KMS-11 (cell line): ENCODE results near the gene ZBTB43.

Experiments
- H2AFZ ChIP-seq: fragments of 200-600 bp; sonication (generic); 2 replicates; pipeline ENCODE4 v1.6.1; 2016; ENCODE audit warnings: antibody characterized with exemption, mixed run types, low read depth
- H3K27ac ChIP-seq: fragments of 200-600 bp; sonication (generic); 2 replicates; pipeline ENCODE4 v1.6.1; 2016; ENCODE audit warnings: mild to moderate bottlenecking, mixed run types
- H3K27me3 ChIP-seq: fragments of 200-600 bp; sonication (generic); 2 replicates; pipeline ENCODE4 v1.6.1; 2017; ENCODE audit warnings: mild to moderate bottlenecking, low read depth, mixed run types, moderate library complexity; ENCODE audit not compliant: insufficient read depth
- H3K36me3 ChIP-seq: fragments of 200-600 bp; sonication (generic); 2 replicates; pipeline ENCODE4 v1.6.1; 2017; ENCODE audit warnings: mild to moderate bottlenecking, mixed run types; ENCODE audit not compliant: insufficient read depth
- H3K4me1 ChIP-seq: fragments of 200-600 bp; sonication (generic); 2 replicates; pipeline ENCODE4 v1.6.1; 2016; ENCODE audit warnings: mild to moderate bottlenecking, low read depth, mixed run types; ENCODE audit not compliant: poor library complexity, severe bottlenecking
- H3K4me2 ChIP-seq: fragments of 200-600 bp; sonication (generic); 2 replicates; pipeline ENCODE4 v1.7.0; 2016; ENCODE audit warnings: mild to moderate bottlenecking, mixed run types
- H3K4me3 ChIP-seq: fragments of 200-600 bp; sonication (generic); IDR thresholded peaks from 2 replicates; pipeline ENCODE4 v1.6.1; 2017; ENCODE audit warnings: low read depth, low read length, mixed read lengths; ENCODE audit not compliant: insufficient read depth
- H3K79me2 ChIP-seq: fragments of 200-600 bp; sonication (generic); 2 replicates; pipeline ENCODE4 v1.6.1; 2016; ENCODE audit warnings: low read depth, mixed run types; ENCODE audit not compliant: insufficient read depth
- H3K9ac ChIP-seq: fragments of 200-600 bp; sonication (generic); 2 replicates; pipeline ENCODE4 v1.6.1; 2016; ENCODE audit warnings: mild to moderate bottlenecking, mixed run types
- H4K20me1 ChIP-seq: fragments of 200-600 bp; sonication (generic); 2 replicates; pipeline ENCODE4 v1.6.1; 2016; ENCODE audit warnings: mild to moderate bottlenecking, mixed run types; ENCODE audit not compliant: insufficient read depth
- TF ChIP-seq, protein P1 (sequence below): fragments of 200-600 bp; sonication (generic); conservative IDR thresholded peaks from 2 replicates; pipeline ENCODE4 v1.6.1; 2017; ENCODE audit warnings: low read depth, mild to moderate bottlenecking, antibody characterized with exemption, low read length, moderate library complexity, mixed read lengths

Gene ZBTB43

GRCh38 chr9:126827227-126827626 lies 22.4 kb downstream of the ZBTB43 start:
- Histone ChIP-seq H3K4me2 (no peak overlapping the region), H3K9ac (no peak overlapping the region), H2AFZ (no peak overlapping the region), H3K4me1 (peaks cover 12% of the 10 kb centered on the region), H3K27me3 (no peaks in the 10 kb centered on the region), H3K27ac (no peak overlapping the region), H3K4me3 (no peak overlapping the region), H4K20me1 (no peaks in the 10 kb centered on the region), H3K36me3 (no peaks in the 10 kb centered on the region), H3K79me2 (peaks cover 4% of the 10 kb centered on the region; the same call in 1 of the 2 replicates)
- TF ChIP-seq, protein P1, sequence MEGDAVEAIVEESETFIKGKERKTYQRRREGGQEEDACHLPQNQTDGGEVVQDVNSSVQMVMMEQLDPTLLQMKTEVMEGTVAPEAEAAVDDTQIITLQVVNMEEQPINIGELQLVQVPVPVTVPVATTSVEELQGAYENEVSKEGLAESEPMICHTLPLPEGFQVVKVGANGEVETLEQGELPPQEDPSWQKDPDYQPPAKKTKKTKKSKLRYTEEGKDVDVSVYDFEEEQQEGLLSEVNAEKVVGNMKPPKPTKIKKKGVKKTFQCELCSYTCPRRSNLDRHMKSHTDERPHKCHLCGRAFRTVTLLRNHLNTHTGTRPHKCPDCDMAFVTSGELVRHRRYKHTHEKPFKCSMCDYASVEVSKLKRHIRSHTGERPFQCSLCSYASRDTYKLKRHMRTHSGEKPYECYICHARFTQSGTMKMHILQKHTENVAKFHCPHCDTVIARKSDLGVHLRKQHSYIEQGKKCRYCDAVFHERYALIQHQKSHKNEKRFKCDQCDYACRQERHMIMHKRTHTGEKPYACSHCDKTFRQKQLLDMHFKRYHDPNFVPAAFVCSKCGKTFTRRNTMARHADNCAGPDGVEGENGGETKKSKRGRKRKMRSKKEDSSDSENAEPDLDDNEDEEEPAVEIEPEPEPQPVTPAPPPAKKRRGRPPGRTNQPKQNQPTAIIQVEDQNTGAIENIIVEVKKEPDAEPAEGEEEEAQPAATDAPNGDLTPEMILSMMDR = no peak

- H3K79me2 ChIP-seq = peaks cover 4% of the 10 kb centered on the region; the same call in 1 of the 2 replicates
- H2AFZ ChIP-seq = no peak overlapping the region
- peaks cover 12% of the 10 kb centered on the region for H3K4me1 ChIP-seq
- no peak overlapping the region for H3K4me2 ChIP-seq
- no peaks in the 10 kb centered on the region for H4K20me1 ChIP-seq
- H3K9ac ChIP-seq = no peak overlapping the region
- TF ChIP-seq, protein P1 = no peak
- H3K4me3 ChIP-seq = no peak overlapping the region
- H3K36me3 ChIP-seq = no peaks in the 10 kb centered on the region
- H3K27ac ChIP-seq = no peak overlapping the region
- H3K27me3 ChIP-seq = no peaks in the 10 kb centered on the region
Measured at GRCh38 chr9:126829035-126829434, 24.2 kb downstream of the ZBTB43 start.

DNA sequence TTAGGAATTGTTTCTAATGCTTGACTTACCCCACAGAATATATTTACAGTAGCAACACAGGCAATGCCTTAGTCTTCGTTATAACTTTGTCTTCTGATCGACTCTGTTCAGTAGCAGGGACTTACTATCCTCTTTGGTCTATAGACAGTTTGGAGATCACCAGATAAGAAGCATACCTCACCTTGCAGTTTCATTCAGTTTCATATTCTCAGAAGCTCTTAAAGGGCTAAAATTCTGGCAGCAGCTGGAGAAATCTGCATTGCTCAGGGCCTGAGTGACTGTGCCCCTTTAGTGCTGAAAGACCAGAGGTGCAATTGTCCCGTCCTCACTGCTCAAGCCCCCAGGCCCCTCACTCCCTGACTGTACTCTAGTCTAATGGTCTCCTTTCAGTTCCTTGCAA lies 26.0 kb downstream of the ZBTB43 start:
- H4K20me1 ChIP-seq = no peaks in the 10 kb centered on the region
- peaks cover 4% of the 10 kb centered on the region; the same call in 1 of the 2 replicates for H3K79me2 ChIP-seq
- H3K36me3 ChIP-seq = 0 out of 2 replicates have a peak, but pooled peaks cover 3% of the 10 kb centered on the region
- TF ChIP-seq, protein P1 = no peak
- no peaks in the 10 kb centered on the region for H3K27me3 ChIP-seq
- no peak overlapping the region for H2AFZ ChIP-seq
- H3K9ac ChIP-seq = no peak overlapping the region
- H3K4me1 ChIP-seq = peaks cover 22% of the 10 kb centered on the region
- no peak overlapping the region for H3K4me3 ChIP-seq
- no peak overlapping the region for H3K27ac ChIP-seq
- no peak overlapping the region for H3K4me2 ChIP-seq

DNA sequence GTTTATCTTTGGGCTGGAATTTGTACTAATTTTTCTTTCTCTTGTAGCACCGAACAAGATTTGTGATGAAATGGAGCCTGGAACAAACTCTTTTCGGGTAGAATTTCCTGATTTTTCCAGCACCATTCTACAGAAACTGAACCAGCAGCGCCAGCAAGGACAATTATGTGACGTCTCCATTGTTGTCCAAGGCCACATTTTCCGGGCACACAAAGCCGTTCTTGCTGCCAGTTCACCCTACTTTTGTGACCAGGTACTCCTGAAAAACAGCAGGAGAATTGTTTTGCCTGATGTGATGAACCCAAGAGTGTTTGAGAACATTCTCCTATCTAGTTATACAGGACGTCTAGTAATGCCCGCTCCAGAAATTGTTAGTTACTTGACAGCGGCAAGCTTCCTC lies 27.6 kb downstream of the ZBTB43 start:
- Histone ChIP-seq H3K27me3 (no peaks in the 10 kb centered on the region), H3K4me1 (peaks cover 30% of the 10 kb centered on the region), H4K20me1 (no peaks in the 10 kb centered on the region), H3K4me3 (no peak overlapping the region), H2AFZ (no peak overlapping the region), H3K79me2 (peaks cover 4% of the 10 kb centered on the region; the same call in 1 of the 2 replicates), H3K4me2 (no peak overlapping the region), H3K27ac (no peak overlapping the region), H3K9ac (no peak overlapping the region), H3K36me3 (0 out of 2 replicates have a peak, but pooled peaks cover 4% of the 10 kb centered on the region)
- TF ChIP-seq, protein P1 = no peak
